GM12878 (cell line): ENCODE measurements around the gene C1orf174. TPM values are rescaled to one million over a fixed set of nuclear protein-coding genes. Genes with fewer than 3 reads are reported as not detected.

Source experiments
- ATAC-seq: fragments of 200-7000 bp; cut with Tn5 transposase; 3 replicates; pipeline ENCODE4 v1.9.1; 2020; ENCODE audit warnings: mild to moderate bottlenecking, moderate library complexity
- BruUV-seq: library from RNA; stranded (reverse); fragments of 400-500 nt; replicated peaks from 2 replicates; lab custom pipeline; 2021; lab: Mats Ljungman, UMichigan
- CTCF ChIA-PET: fragments of 300-600 bp; sonication (Branson Sonifier 250); formaldehyde crosslinking; extraction: SDS; loops from one replicate; lab custom pipeline; 2021; ENCODE audit warnings: inconsistent platforms; lab: Yijun Ruan, JAX
- POLR2A ChIA-PET: fragments of 350-600 bp; formaldehyde crosslinking; extraction: SDS; loops from one replicate; lab custom pipeline; 2021; ENCODE audit warnings: inconsistent platforms; lab: Charles Lee
- RAD21 ChIA-PET: fragments of 300-600 bp; sonication (Branson Sonifier 250); formaldehyde crosslinking; loops from one replicate; lab custom pipeline; 2023; ENCODE audit warnings: antibody characterized with exemption; ENCODE audit not compliant: unreplicated experiment; lab: Charles Lee
- SMC1A ChIA-PET: fragments of 300-600 bp; sonication (Branson Sonifier 250); formaldehyde crosslinking; loops from one replicate; lab custom pipeline; 2023; ENCODE audit not compliant: unreplicated experiment, uncharacterized antibody; lab: Charles Lee
- DNase-seq: peaks from one replicate; pipeline ENCODE4 v3.0.0-alpha.2; 2011; ENCODE audit warnings: low read depth, low spot score
- FAIRE-seq: peaks from 3 replicates; lab custom pipeline; 2011; peaks lifted over from hg19 to GRCh38; lab: Jason Lieb, UNC
- H2AFZ ChIP-seq: 2 replicates; pipeline ENCODE4 v1.6.0; 2011; ENCODE audit warnings: low read depth, low read length, control low read depth; ENCODE audit not compliant: control insufficient read depth
- H3K27ac ChIP-seq: 2 replicates; pipeline ENCODE4 v1.5.1; 2011; ENCODE audit warnings: control low read depth; ENCODE audit not compliant: control insufficient read depth, insufficient read depth
- H3K27me3 ChIP-seq, 2 experiments: replicated peaks in 1 of 2; 2 replicates each; pipeline versions ENCODE4 v1.6.0 to v1.6.1; 2011; ENCODE audit warnings: low read length in 1 of 2; ENCODE audit not compliant: control insufficient read depth in 2 of 2, insufficient read depth in 2 of 2
- H3K36me3 ChIP-seq, 2 experiments: 2 replicates each; pipeline ENCODE4 v1.5.1; 2011; ENCODE audit warnings: low read length in 1 of 2; ENCODE audit not compliant: control insufficient read depth in 2 of 2, insufficient read depth in 2 of 2
- H3K4me1 ChIP-seq: 2 replicates; pipeline ENCODE4 v1.6.1; 2011; ENCODE audit warnings: mild to moderate bottlenecking, low read length, moderate library complexity, mixed read lengths; ENCODE audit not compliant: control insufficient read depth, insufficient read depth
- H3K4me2 ChIP-seq: 2 replicates; pipeline ENCODE4 v1.6.0; 2011; ENCODE audit warnings: control low read depth; ENCODE audit not compliant: control insufficient read depth, insufficient read depth
- H3K4me3 ChIP-seq: fragments of 200-600 bp; sonication (generic); 2 replicates; pipeline ENCODE4 v1.5.1; 2016
- H3K79me2 ChIP-seq: 2 replicates; pipeline ENCODE4 v1.6.0; 2011; ENCODE audit warnings: low read length; ENCODE audit not compliant: control insufficient read depth, insufficient read depth
- H3K9ac ChIP-seq: 2 replicates; pipeline ENCODE4 v1.8.0; 2011; ENCODE audit warnings: low read length, control low read depth, mixed read lengths; ENCODE audit not compliant: control insufficient read depth, insufficient read depth
- H3K9me3 ChIP-seq: replicated peaks from 3 replicates; pipeline ENCODE4 v1.5.1; 2011; ENCODE audit warnings: mild to moderate bottlenecking, low read length; ENCODE audit not compliant: control insufficient read depth, insufficient read depth
- H4K20me1 ChIP-seq: 2 replicates; pipeline ENCODE4 v1.6.0; 2011; ENCODE audit not compliant: control insufficient read depth, insufficient read depth
- BACH1 ChIP-seq: fragments of 450-650 bp; IDR thresholded peaks from 2 replicates; pipeline ENCODE4 v1.6.1; 2017; ENCODE audit warnings: mild to moderate bottlenecking, borderline replicate concordance
- BMI1 ChIP-seq: fragments of 450-650 bp; IDR thresholded peaks from 2 replicates; pipeline ENCODE4 v1.6.1; 2016; ENCODE audit warnings: mild to moderate bottlenecking, moderate library complexity, borderline replicate concordance
- ELK1 ChIP-seq: IDR thresholded peaks from 2 replicates; pipeline ENCODE4 v1.6.1; 2012; ENCODE audit warnings: low read depth, low read length, improper control_type of control experiment
- GATAD2B ChIP-seq: fragments of 450-650 bp; conservative IDR thresholded peaks from 2 replicates; pipeline ENCODE4 v1.6.1; 2017; ENCODE audit warnings: low read depth, mild to moderate bottlenecking, moderate library complexity
- IKZF1 ChIP-seq: fragments of 450-650 bp; conservative IDR thresholded peaks from 2 replicates; pipeline ENCODE4 v1.6.1; 2017; ENCODE audit warnings: antibody characterized with exemption, mild to moderate bottlenecking
- IRF5 ChIP-seq: fragments of 450-650 bp; IDR thresholded peaks from 2 replicates; pipeline ENCODE4 v1.6.1; 2017; ENCODE audit warnings: borderline replicate concordance
- JUNB ChIP-seq: IDR thresholded peaks from 2 replicates; pipeline ENCODE4 v1.6.1; 2016; ENCODE audit warnings: antibody characterized with exemption, mild to moderate bottlenecking
- KLF5 ChIP-seq: fragments of 450-650 bp; IDR thresholded peaks from 2 replicates; pipeline ENCODE4 v1.6.1; 2014; ENCODE audit warnings: mild to moderate bottlenecking; ENCODE audit not compliant: partially characterized antibody
- MTA2 ChIP-seq: fragments of 450-650 bp; IDR thresholded peaks from 2 replicates; pipeline ENCODE4 v1.6.1; 2016; ENCODE audit warnings: low read depth, mild to moderate bottlenecking, moderate library complexity
- MXI1 ChIP-seq: fragments of 150-350 bp; IDR thresholded peaks from 2 replicates; pipeline ENCODE4 v1.6.1; 2011; ENCODE audit warnings: low read depth, mild to moderate bottlenecking, inconsistent platforms, low read length, improper control_type of control experiment
- NFIC ChIP-seq: IDR thresholded peaks from 2 replicates; pipeline ENCODE4 v1.6.1; 2012; ENCODE audit warnings: low read depth, mild to moderate bottlenecking, inconsistent platforms, low read length, moderate library complexity
- RAD21 ChIP-seq: IDR thresholded peaks from 2 replicates; pipeline ENCODE4 v1.6.1; 2011; ENCODE audit warnings: mild to moderate bottlenecking, low read depth, low read length, moderate library complexity; ENCODE audit not compliant: insufficient read depth
- RELA ChIP-seq: fragments of 450-650 bp; IDR thresholded peaks from 2 replicates; pipeline ENCODE4 v1.8.0; 2014; ENCODE audit warnings: borderline replicate concordance; ENCODE audit not compliant: partially characterized antibody
- SIN3A ChIP-seq: IDR thresholded peaks from 2 replicates; pipeline ENCODE4 v1.6.1; 2012; ENCODE audit warnings: low read depth, low read length, improper control_type of control experiment
- STAT1 ChIP-seq: fragments of 450-650 bp; conservative IDR thresholded peaks from 2 replicates; pipeline ENCODE4 v1.6.1; 2014; ENCODE audit warnings: antibody characterized with exemption, mild to moderate bottlenecking
- TCF3 ChIP-seq: IDR thresholded peaks from 2 replicates; pipeline ENCODE4 v1.6.1; 2012; ENCODE audit warnings: low read depth, mild to moderate bottlenecking, low read length, borderline replicate concordance; ENCODE audit not compliant: insufficient read depth
- TCF7 ChIP-seq: IDR thresholded peaks from 2 replicates; pipeline ENCODE4 v1.6.1; 2014; ENCODE audit warnings: antibody characterized with exemption, borderline replicate concordance
- ZBTB4 ChIP-seq: fragments of 450-650 bp; formaldehyde crosslinking; IDR thresholded peaks from 2 replicates; pipeline ENCODE4 v1.4.0; 2022; ENCODE audit warnings: mild to moderate bottlenecking, moderate library complexity
- ZNF217 ChIP-seq: fragments of 450-650 bp; IDR thresholded peaks from 2 replicates; pipeline ENCODE4 v1.6.1; 2017; ENCODE audit warnings: antibody characterized with exemption, mild to moderate bottlenecking
- ZSCAN29 ChIP-seq: fragments of 450-650 bp; IDR thresholded peaks from 2 replicates; pipeline ENCODE4 v1.6.1; 2017; ENCODE audit warnings: mild to moderate bottlenecking, moderate library complexity
- whole genome bisulfite sequencing: methylation state at CpG from one replicate; pipeline ENCODE4 v1.1.6; 2016; ENCODE audit warnings: low lambda C conversion rate; ENCODE audit not compliant: insufficient replicate concordance, insufficient coverage; ENCODE audit errors: missing lambda C conversion rate; 5-methylcytosine and 5-hydroxymethylcytosine counted together
- in situ Hi-C: fragments of 300-500 bp; cut with MboI; formaldehyde crosslinking; loops from 9 replicates; pipeline ENCODE4 v1.14.3; 2018; ENCODE audit warnings: mixed read lengths
- intact Hi-C: fragments of 100-400 bp; cut with micrococcal nuclease; formaldehyde crosslinking; loops from one replicate; pipeline ENCODE4 v1.14.2; 2022; ENCODE audit not compliant: unreplicated experiment
- polyA plus RNA-seq, 11 experiments: library from polyadenylated mRNA; depleted of rRNA in 4 of 11; unstranded in 6 of 11; stranded (reverse) in 5 of 11; fragments of >200 nt; fragmentation: Nextera tagmentation in 4 of 11; fragmentation: Illumina TruSeq in 1 of 11; extraction: Ambion mirVana in 4 of 11; extraction: Trizol in 1 of 11; gene quantifications; 1 replicate in 1 of 11; 2 replicates in 10 of 11; pipeline versions ENCODE4 v1.2.1 to v1.2.3, GENCODE V29; 2011 to 2016; ENCODE audit warnings: inconsistent platforms in 2 of 11, missing spikeins in 2 of 11, low read depth in 1 of 11
- total RNA-seq, 4 experiments: library from RNA; depleted of rRNA in 3 of 4; stranded (reverse); fragments of >200 nt in 3 of 4; fragmentation: Illumina TruSeq in 1 of 4; extraction: Trizol in 1 of 4; gene quantifications; 2 replicates each; pipeline versions ENCODE4 v1.2.1 to v1.2.3, GENCODE V29; 2013 to 2021

C1orf174 gene
- total and polyA plus RNA-seq, 10 of the 15 experiments (the other 5 are each of a cell fraction or from before 2014, with no cell fraction given): 17.5 to 35.4 (median 25.1) TPM

GRCh38 chr1:3914911-3915310 is 14.8 kb upstream of the C1orf174 start:
- no peak for DNase-seq
- H2AFZ ChIP-seq: no peak overlapping the region
- no peaks in the 10 kb centered on the region for H3K79me2 ChIP-seq
- BruUV-seq: no TSS peak
- ATAC-seq: no peak
- CTCF ChIA-PET: interaction anchor here (0.7 kb wide), 1 partner anchor 1596 kb away, joined by 3 read pairs; no protein-coding TSS in a partner anchor
- no peak overlapping the region for H3K4me2 ChIP-seq
- H3K9ac ChIP-seq: no peak overlapping the region
- no peaks in the 10 kb centered on the region for H3K4me1 ChIP-seq
- RAD21 ChIA-PET: no interaction called here
- in situ Hi-C loops (loop anchor here (5.0 to 10.0 kb wide), 2 partner anchors 907 to 1830 kb away; no protein-coding TSS in a partner anchor), intact Hi-C loops (loop anchor here (5.0 kb wide), 2 partner anchors 912 to 1832 kb away; no protein-coding TSS in a partner anchor)
- 50% methylated on average over 14 of the region's 14 CpGs for WGBS
- H3K4me3 ChIP-seq: no peak overlapping the region
- no peaks in the 10 kb centered on the region for H3K9me3 ChIP-seq
- no peak for FAIRE-seq
- POLR2A ChIA-PET: no interaction called here
- peaks cover 3 to 4% of the 10 kb centered on the region in 2 experiments; a peak in 3 of 4 replicates for H3K27me3 ChIP-seq
- H3K27ac ChIP-seq: no peak overlapping the region
- no peaks in the 10 kb centered on the region for H4K20me1 ChIP-seq
- TF ChIP-seq IRF5 (no peak), IKZF1 (no peak), ZNF217 (no peak), ZBTB4 (CRISPR knock-in tag) (no peak), NFIC (no peak), MTA2 (no peak), RAD21 (no peak), RELA (no peak), KLF5 (no peak), MXI1 (no peak), ELK1 (no peak), STAT1 (no peak), JUNB (no peak), GATAD2B (no peak), TCF3 (no peak), ZSCAN29 (no peak), BMI1 (no peak), SIN3A (no peak), TCF7 (no peak), BACH1 (no peak)
- no peaks in the 10 kb centered on the region for H3K36me3 ChIP-seq
- SMC1A ChIA-PET: no interaction called here
